ENCODE results near the gene XNDC1N.

XNDC1N gene

DNA sequence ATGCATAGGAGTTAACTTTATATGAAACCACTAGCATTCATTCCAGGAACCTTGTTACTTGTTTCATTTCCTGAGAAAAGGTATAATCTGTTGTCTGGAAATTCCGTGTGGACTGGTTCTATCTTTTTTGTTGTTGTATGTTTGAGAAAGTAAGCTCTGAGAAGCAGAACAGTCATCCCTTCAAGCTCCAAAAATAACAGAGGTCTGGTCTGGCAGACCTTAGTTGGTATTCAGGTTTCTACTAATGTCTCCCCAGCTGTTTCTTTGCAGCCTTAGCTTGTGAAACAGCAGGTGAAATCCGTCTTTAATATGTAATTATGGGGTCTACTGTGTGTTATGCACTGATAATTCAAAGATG lies 2.8 kb upstream of the XNDC1N start:
- in situ Hi-C loops (cut with HindIII; ENCODE audit: low pct_ligation_motif_present, low sequenced_read_pairs): no loop called here
- no peak overlapping the region for H3K4me3 ChIP-seq (ENCODE audit: low read depth, low read length)
- no peaks in the 10 kb centered on the region for H3K36me3 ChIP-seq (replicated peaks)
- H3K27ac ChIP-seq: peak overlapping the region; percentile 38
- no peaks in the 10 kb centered on the region for H3K27me3 ChIP-seq (replicated peaks)
- no peak for TF ChIP-seq CTCF (IDR thresholded peaks at IDR 0.05; ENCODE audit: low read depth, low read length, missing control alignments)
- peak; percentile 22 for DNase-seq

GRCh38 chr11:71930556-71931244 lies 2.3 kb upstream of the XNDC1N start:
- no peak for DNase-seq
- H3K27me3 ChIP-seq (replicated peaks): no peaks in the 10 kb centered on the region
- H3K4me3 ChIP-seq (ENCODE audit: low read depth, low read length): peak overlapping the region; percentile 66
- in situ Hi-C loops (cut with HindIII; ENCODE audit: low pct_ligation_motif_present, low sequenced_read_pairs): no loop called here
- TF ChIP-seq CTCF (IDR thresholded peaks at IDR 0.05; ENCODE audit: low read depth, low read length, missing control alignments): no peak
- H3K36me3 ChIP-seq (replicated peaks): no peaks in the 10 kb centered on the region
- H3K27ac ChIP-seq: peak overlapping the region; percentile 38

- DNase-seq: no peak
These were observed 1.1 kb upstream of the XNDC1N start for GRCh38 chr11:71929491-71929890.

DNA sequence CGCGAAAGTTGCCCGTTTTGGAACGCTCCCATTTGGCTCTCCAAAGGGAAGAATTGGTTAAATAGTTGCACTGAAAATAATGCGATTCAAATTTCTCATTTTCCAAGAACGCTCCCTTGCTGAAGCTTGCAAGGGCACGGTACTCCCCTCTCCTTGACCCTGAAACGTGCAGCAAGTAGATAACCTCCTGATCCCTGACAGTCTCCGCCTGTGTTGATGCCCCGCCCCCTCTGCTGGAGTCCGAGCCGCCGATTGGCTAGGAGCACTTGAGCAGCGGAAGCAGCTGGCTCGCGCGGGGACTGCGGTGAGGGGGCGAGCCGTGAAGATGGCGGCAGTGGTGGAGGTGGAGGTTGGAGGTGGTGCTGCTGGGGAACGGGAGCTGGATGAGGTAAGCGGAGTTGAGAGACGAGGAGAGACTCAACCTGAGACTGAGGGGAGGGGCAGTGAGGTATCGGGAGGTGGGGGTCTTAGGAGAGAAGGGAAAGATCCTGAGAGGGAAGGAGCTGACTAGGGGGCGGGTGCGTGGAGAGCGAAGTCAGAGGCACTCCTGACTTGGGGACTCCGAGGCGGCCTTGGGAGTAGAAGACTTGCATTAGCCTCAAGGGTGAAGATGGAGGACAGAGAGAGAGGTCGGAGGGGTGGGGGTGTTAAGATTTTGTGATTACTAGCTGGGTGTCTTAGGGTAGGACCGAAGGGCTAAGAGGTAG lies 496 bp upstream of the XNDC1N start, which contains the start of gene RNF121:
TSS of gene RNF121 (plus strand) at position 310 of the 707 bp plus-strand sequence. CDS start at position 326, 16 bp downstream.
- DNase-seq: peak; percentile 96
- peak within 1 kb of the TSS; percentile 66 for H3K4me3 ChIP-seq (ENCODE audit: low read depth, low read length)
- in situ Hi-C loops (cut with HindIII; ENCODE audit: low pct_ligation_motif_present, low sequenced_read_pairs): no loop called here
- H3K27me3 ChIP-seq (replicated peaks): no peaks in the 10 kb centered on the region
- no peak for TF ChIP-seq CTCF (IDR thresholded peaks at IDR 0.05; ENCODE audit: low read depth, low read length, missing control alignments)
- peak within 1 kb of the TSS; percentile 88 for H3K27ac ChIP-seq
- no peaks in the 10 kb centered on the region for H3K36me3 ChIP-seq (replicated peaks)

More at GRCh38 chr11:71929491-71929890, 1.1 kb upstream of the XNDC1N start:
- in situ Hi-C loops (cut with HindIII; ENCODE audit: low pct_ligation_motif_present, low sequenced_read_pairs): no loop called here
- no peaks in the 10 kb centered on the region for H3K36me3 ChIP-seq (replicated peaks)
- H3K27ac ChIP-seq: peak overlapping the region; percentile 88
- TF ChIP-seq CTCF (IDR thresholded peaks at IDR 0.05; ENCODE audit: low read depth, low read length, missing control alignments): no peak
- peak overlapping the region; percentile 66 for H3K4me3 ChIP-seq (ENCODE audit: low read depth, low read length)
- H3K27me3 ChIP-seq (replicated peaks): no peaks in the 10 kb centered on the region

- in situ Hi-C loops (cut with HindIII; ENCODE audit: low pct_ligation_motif_present, low sequenced_read_pairs): no loop called here
- Histone ChIP-seq H3K27me3 (replicated peaks) (no peaks in the 10 kb centered on the region), H3K27ac (no peak overlapping the region), H3K4me3 (ENCODE audit: low read depth, low read length) (no peak overlapping the region), H3K36me3 (replicated peaks) (peaks cover 6% of the 10 kb centered on the region)
- TF ChIP-seq CTCF (IDR thresholded peaks at IDR 0.05; ENCODE audit: low read depth, low read length, missing control alignments): no peak
- no peak for DNase-seq
These were observed 10.7 kb downstream of the XNDC1N start for GRCh38 chr11:71917646-71918140.

Measured in brain microvascular endothelial cell (primary cell).